Body of pancreas (tissue), 4 donors: ENCODE measurements around the gene ITGAX. TPM values are rescaled to one million over a fixed set of nuclear protein-coding genes. Genes with fewer than 3 reads are reported as not detected.

ENCODE experiments used
- ATAC-seq: fragments of 150-250 bp; one replicate; pipeline ENCODE4 v1.9.1; 2016
- DNase-seq, 4 donors: peaks; one replicate each; pipeline ENCODE4 v3.0.0-alpha.2; 2019
- H3K27ac ChIP-seq, 4 donors: fragments of 200-600 bp; sonication (generic); 1 replicate in 3 of 4; 2 replicates in 1 of 4; pipeline versions ENCODE4 v1.5.1 to v1.6.1; 2016 to 2019; ENCODE audit warnings: mild to moderate bottlenecking in 1 of 4, mixed read lengths in 1 of 4, moderate library complexity in 1 of 4
- H3K27me3 ChIP-seq, 2 donors: fragments of 200-600 bp; sonication (generic); one replicate each; pipeline ENCODE4 v1.6.0; 2016; ENCODE audit warnings: mild to moderate bottlenecking in 1 of 2
- H3K36me3 ChIP-seq, 2 donors: fragments of 200-600 bp; sonication (generic); replicated peaks in 1 of 2; 2 replicates each; pipeline ENCODE4 v1.5.1; 2016; ENCODE audit warnings: low read depth in 2 of 2; ENCODE audit not compliant: insufficient read depth in 1 of 2
- H3K4me1 ChIP-seq: fragments of 200-600 bp; sonication (generic); one replicate; pipeline ENCODE4 v1.6.0; 2016
- H3K4me3 ChIP-seq, 2 donors: fragments of 200-600 bp; sonication (generic); 1 replicate in 1 of 2; 2 replicates in 1 of 2; pipeline ENCODE4 v1.5.1; 2016 to 2019
- H3K9me3 ChIP-seq, 3 donors: fragments of 200-600 bp; sonication (generic); 1 replicate in 2 of 3; 2 replicates in 1 of 3; pipeline ENCODE4 v1.5.1; 2016
- CTCF ChIP-seq, 7 experiments: fragments of 450-650 bp in 4 of 7; fragments of 200-600 bp in 3 of 7; sonication (generic) in 3 of 7; IDR thresholded peaks; one replicate each; pipeline ENCODE4 v1.5.1; 2016 to 2019; ENCODE audit warnings: antibody characterized with exemption in 7 of 7
- POLR2A ChIP-seq, 3 donors: fragments of 450-650 bp; IDR thresholded peaks; one replicate each; pipeline ENCODE4 v1.6.1; 2016; ENCODE audit warnings: antibody characterized with exemption in 3 of 3, mild to moderate bottlenecking in 2 of 3
- WGBS, 2 donors: methylation state at CpG; one replicate each; pipeline ENCODE4 v1.1.5; 2017; 5-methylcytosine and 5-hydroxymethylcytosine counted together
- intact Hi-C: fragments of 100-400 bp; cut with DNase I; formaldehyde crosslinking; loops from one replicate; pipeline ENCODE4 v1.15.1; 2023
- total RNA-seq, 2 donors: library from RNA; depleted of rRNA; stranded (reverse); fragments of >200 nt; gene quantifications; one replicate each; pipeline ENCODE4 v1.1.0, GENCODE V29; 2016

Gene ITGAX
- total RNA-seq, 2 donors from 2014 or later: 3.0 to 8.6 TPM

DNA sequence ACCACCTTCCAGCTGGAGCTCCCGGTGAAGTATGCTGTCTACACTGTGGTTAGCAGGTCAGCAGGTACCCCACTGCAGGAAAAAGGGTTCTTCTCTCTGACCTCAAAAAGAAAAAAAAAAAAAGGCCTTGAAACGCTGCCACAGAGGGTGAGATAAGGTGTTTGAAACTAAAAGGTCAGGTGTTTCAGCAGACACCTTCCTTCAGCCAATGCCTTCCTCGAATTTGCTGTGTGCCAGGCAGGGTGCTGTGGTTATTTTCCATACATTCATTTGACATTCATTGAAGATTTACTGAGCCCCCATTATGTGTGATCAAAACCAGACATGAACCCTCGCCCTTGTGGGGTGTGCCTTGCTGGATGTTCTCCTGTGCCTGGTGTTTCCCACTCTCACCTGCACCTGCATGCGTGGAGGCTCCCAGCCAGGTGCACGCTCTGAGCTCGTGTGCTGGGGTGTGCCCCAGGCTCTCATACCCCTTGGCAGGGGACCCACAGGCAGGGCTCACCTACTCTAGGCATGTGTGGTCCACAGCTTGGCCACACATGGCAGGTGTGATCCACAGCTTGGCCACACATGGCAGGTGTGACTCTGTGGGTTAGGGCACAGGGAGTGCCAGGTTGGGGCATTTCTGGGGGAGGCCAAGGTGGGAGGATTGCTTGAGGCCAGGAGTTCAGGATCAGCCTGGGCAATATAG lies 22.4 kb downstream of the ITGAX start:
- H3K27ac ChIP-seq: peak overlapping the region; percentile 58 to 72 (median 64)
- no peak overlapping the region for H3K4me3 ChIP-seq
- intact Hi-C loops: no loop called here
- TF ChIP-seq POLR2A (IDR thresholded peaks at IDR 0.05) (no peak), CTCF (IDR thresholded peaks at IDR 0.05) (no peak)
- peak; percentile 70 for ATAC-seq
- H3K9me3 ChIP-seq: no peaks in the 10 kb centered on the region
- peaks cover 17% of the 10 kb centered on the region for H3K4me1 ChIP-seq
- WGBS, 2 donors: 39 to 54% methylated on average over 7 of the region's 7 CpGs
- H3K36me3 ChIP-seq: no peaks in the 10 kb centered on the region
- H3K27me3 ChIP-seq: no peaks in the 10 kb centered on the region
- peak in 3 of 4 donors; percentile 34 to 48 (median 38) for DNase-seq

- DNase-seq (no peak), ATAC-seq (no peak)
- Histone ChIP-seq H3K4me1 (peaks cover 24% of the 10 kb centered on the region), H3K9me3 (no peaks in the 10 kb centered on the region), H3K36me3 (no peaks in the 10 kb centered on the region), H3K27ac (no peak overlapping the region), H3K4me3 (no peak overlapping the region), H3K27me3 (no peaks in the 10 kb centered on the region)
- 67 to 81% methylated on average over 3 to 12 of the region's 12 CpGs for WGBS, 2 donors
- no peak for TF ChIP-seq POLR2A (IDR thresholded peaks at IDR 0.05)
- TF ChIP-seq CTCF (IDR thresholded peaks at IDR 0.05): no peak
- intact Hi-C loops: no loop called here
These were observed 25.2 kb downstream of the ITGAX start for GRCh38 chr16:31380201-31380600.

DNA sequence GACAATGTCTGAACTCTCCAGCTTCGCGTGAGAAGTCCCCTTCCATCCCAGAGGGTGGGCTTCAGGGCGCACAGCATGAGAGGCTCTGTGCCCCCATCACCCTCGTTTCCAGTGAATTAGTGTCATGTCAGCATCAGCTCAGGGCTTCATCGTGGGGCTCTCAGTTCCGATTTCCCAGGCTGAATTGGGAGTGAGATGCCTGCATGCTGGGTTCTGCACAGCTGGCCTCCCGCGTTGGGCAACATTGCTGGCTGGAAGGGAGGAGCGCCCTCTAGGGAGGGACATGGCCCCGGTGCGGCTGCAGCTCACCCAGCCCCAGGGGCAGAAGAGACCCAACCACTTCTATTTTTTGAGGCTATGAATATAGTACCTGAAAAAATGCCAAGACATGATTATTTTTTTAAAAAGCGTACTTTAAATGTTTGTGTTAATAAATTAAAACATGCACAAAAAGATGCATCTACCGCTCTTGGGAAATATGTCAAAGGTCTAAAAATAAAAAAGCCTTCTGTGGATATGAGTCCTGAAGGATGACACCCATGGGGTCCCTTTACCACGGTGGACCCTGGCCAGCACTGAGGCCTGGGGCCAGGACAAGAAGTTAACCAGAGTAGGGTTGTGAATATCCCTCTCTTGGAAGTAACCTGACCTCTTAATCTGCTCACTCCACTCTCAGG lies 27.6 kb downstream of the ITGAX start:
- no peaks in the 10 kb centered on the region for H3K27me3 ChIP-seq
- ATAC-seq (peak; percentile 57), DNase-seq (peak; percentile 78 to 83 (median 79))
- intact Hi-C loops: no loop called here
- no peak overlapping the region for H3K27ac ChIP-seq
- H3K4me3 ChIP-seq: no peak overlapping the region
- TF ChIP-seq POLR2A (IDR thresholded peaks at IDR 0.05): no peak
- TF ChIP-seq CTCF (IDR thresholded peaks at IDR 0.05): peak; percentile 45 to 79 (median 71)
- H3K4me1 ChIP-seq: peaks cover 32% of the 10 kb centered on the region
- WGBS, 2 donors: 25 to 26% methylated on average over 14 of the region's 14 CpGs
- no peaks in the 10 kb centered on the region for H3K9me3 ChIP-seq
- H3K36me3 ChIP-seq: no peaks in the 10 kb centered on the region

GRCh38 chr16:31385680-31386079 lies 30.7 kb downstream of the ITGAX start:
- intact Hi-C loops: no loop called here
- H3K27me3 ChIP-seq: no peaks in the 10 kb centered on the region
- WGBS, 2 donors: 25 to 29% methylated on average over 4 of the region's 4 CpGs
- H3K9me3 ChIP-seq: no peaks in the 10 kb centered on the region
- peak overlapping the region in 3 of 4 donors; percentile 64 to 83 (median 78) for H3K27ac ChIP-seq
- H3K4me1 ChIP-seq: peaks cover 28% of the 10 kb centered on the region
- H3K36me3 ChIP-seq: no peaks in the 10 kb centered on the region
- peak; percentile 81 for ATAC-seq
- H3K4me3 ChIP-seq: no peak overlapping the region
- TF ChIP-seq CTCF (IDR thresholded peaks at IDR 0.05): no peak
- TF ChIP-seq POLR2A (IDR thresholded peaks at IDR 0.05): no peak
- DNase-seq: peak; percentile 61 to 84 (median 75)
